AG08395 (cell line): ENCODE measurements around the gene NOL8.

ENCODE experiments used
- DNase-seq: peaks from one replicate; pipeline ENCODE4 v3.0.0; 2012; ENCODE audit warnings: mixed read lengths, low spot score

Gene NOL8

GRCh38 chr9:92325269-92325990 is at the start of gene NOL8, which contains the start of gene CENPP:
Gene NOL8 (minus strand): TSS chr9:92325350. CDS start chr9:92324161, 1,189 bp downstream.
Gene CENPP (plus strand): TSS chr9:92325953.
- peak; percentile 92 for DNase-seq

GRCh38 chr9:92373167-92373566 is 48.0 kb upstream of the NOL8 start:
- DNase-seq: no peak

GRCh38 chr9:92369075-92369474 is 43.9 kb upstream of the NOL8 start:
- no peak for DNase-seq

GRCh38 chr9:92360083-92360482 is 34.9 kb upstream of the NOL8 start:
- DNase-seq: no peak

GRCh38 chr9:92359394-92359995 is 34.3 kb upstream of the NOL8 start:
- no peak for DNase-seq

GRCh38 chr9:92353051-92353450 is 27.9 kb upstream of the NOL8 start:
- no peak for DNase-seq

GRCh38 chr9:92350740-92351133 is 25.6 kb upstream of the NOL8 start:
- DNase-seq: no peak

GRCh38 chr9:92349771-92350739 is 24.9 kb upstream of the NOL8 start:
- DNase-seq: peak; percentile 20

GRCh38 chr9:92345582-92345981 is 20.4 kb upstream of the NOL8 start:
- DNase-seq: no peak

- DNase-seq: peak; percentile 31
Measured at GRCh38 chr9:92342825-92343488, 17.8 kb upstream of the NOL8 start.

GRCh38 chr9:92341578-92341977 is 16.4 kb upstream of the NOL8 start:
- no peak for DNase-seq

GRCh38 chr9:92333282-92333634 is 8.1 kb upstream of the NOL8 start:
- no peak for DNase-seq

GRCh38 chr9:92332577-92333281 is 7.6 kb upstream of the NOL8 start:
- no peak for DNase-seq

- peak; percentile 42 for DNase-seq
Measured at GRCh38 chr9:92328225-92328624, 3.1 kb upstream of the NOL8 start.

GRCh38 chr9:92327283-92327850 is 2.2 kb upstream of the NOL8 start:
- no peak for DNase-seq

GRCh38 chr9:92325991-92326500 is 896 bp upstream of the NOL8 start:
- peak; percentile 4 for DNase-seq

- DNase-seq: no peak
Measured at GRCh38 chr9:92324889-92325268, 271 bp downstream of the NOL8 start.

- DNase-seq: no peak
Measured at GRCh38 chr9:92324431-92324830, 719 bp downstream of the NOL8 start.

- DNase-seq: no peak
Measured at GRCh38 chr9:92315456-92315855, 9.7 kb downstream of the NOL8 start.

- no peak for DNase-seq
Measured at GRCh38 chr9:92313624-92314012, 11.5 kb downstream of the NOL8 start.
